ENCODE data around the gene ANKRD13A.
"Not testable (repeated sequence)": the region's sequence is repeated elsewhere in the genome, so short reads cannot be mapped to it uniquely, and the experiment has no call there.

The ANKRD13A gene

GRCh38 chr12:110071967-110072366 lies 72.7 kb downstream of the ANKRD13A start:
- peak overlapping the region; percentile 83 to 88 for H3K4me3 Mint-ChIP-seq
- ATAC-seq (replicated peaks): no peak

GRCh38 chr12:110072636-110073035 lies 73.4 kb downstream of the ANKRD13A start:
- Mint-ChIP-seq H3K4me3 (peak overlapping the region; percentile 83 to 88), H3K27me3 (peaks cover 9 to 18% of the 10 kb centered on the region in 2 donors), H3K4me1 (ENCODE audit: low read depth in 2 of 2) (peaks cover 12 to 13% of the 10 kb centered on the region in 2 donors), H3K27ac (peak overlapping the region; percentile 25 to 80)
- DNase-seq; H3K36me3 Mint-ChIP-seq (ENCODE audit: insufficient read depth); ATAC-seq (replicated peaks); H3K9me3 Mint-ChIP-seq: not testable (repeated sequence)

More at GRCh38 chr12:110071967-110072366, 72.7 kb downstream of the ANKRD13A start:
- Mint-ChIP-seq H3K9me3 (no peaks in the 10 kb centered on the region), H3K4me1 (ENCODE audit: low read depth in 2 of 2) (peaks cover 12 to 13% of the 10 kb centered on the region in 2 donors), H3K27ac (peak overlapping the region in 1 of 2 donors; percentile 80), H3K36me3 (ENCODE audit: insufficient read depth) (no peaks in the 10 kb centered on the region), H3K27me3 (peaks cover 9 to 18% of the 10 kb centered on the region in 2 donors)
- no peak for DNase-seq

GRCh38 chr12:110073049-110073831 lies 74.0 kb downstream of the ANKRD13A start:
- ATAC-seq (replicated peaks) (peak; percentile 37), DNase-seq (no peak)
- Mint-ChIP-seq H3K36me3 (ENCODE audit: insufficient read depth) (no peaks in the 10 kb centered on the region), H3K4me3 (peak overlapping the region; percentile 83 to 88), H3K27ac (peak overlapping the region; percentile 25 to 80), H3K9me3 (no peaks in the 10 kb centered on the region), H3K27me3 (peaks cover 9 to 18% of the 10 kb centered on the region in 2 donors), H3K4me1 (ENCODE audit: low read depth in 2 of 2) (peaks cover 12 to 13% of the 10 kb centered on the region in 2 donors)

GRCh38 chr12:110074089-110074488 lies 74.9 kb downstream of the ANKRD13A start:
- DNase-seq: no peak
- no peak overlapping the region for H3K27ac Mint-ChIP-seq
- H3K27me3 Mint-ChIP-seq: peaks cover 9 to 18% of the 10 kb centered on the region in 2 donors
- H3K36me3 Mint-ChIP-seq (ENCODE audit: insufficient read depth): peaks cover 4% of the 10 kb centered on the region
- no peaks in the 10 kb centered on the region for H3K9me3 Mint-ChIP-seq
- H3K4me1 Mint-ChIP-seq (ENCODE audit: low read depth in 2 of 2): peaks cover 15 to 18% of the 10 kb centered on the region in 2 donors
- no peak for ATAC-seq (replicated peaks)
- H3K4me3 Mint-ChIP-seq: peak overlapping the region in 1 of 2 donors; percentile 88

- no peak for DNase-seq
- no peak overlapping the region for H3K27ac Mint-ChIP-seq
- peaks cover 4% of the 10 kb centered on the region for H3K36me3 Mint-ChIP-seq (ENCODE audit: insufficient read depth)
- H3K9me3 Mint-ChIP-seq: peaks cover 3 to 7% of the 10 kb centered on the region in 2 donors
- H3K4me3 Mint-ChIP-seq: no peak overlapping the region
- H3K4me1 Mint-ChIP-seq (ENCODE audit: low read depth in 2 of 2): peaks cover 27% of the 10 kb centered on the region in 2 donors
- H3K27me3 Mint-ChIP-seq: peaks cover 9 to 18% of the 10 kb centered on the region in 2 donors
- ATAC-seq (replicated peaks): no peak
Measured at GRCh38 chr12:110075880-110076279, 76.7 kb downstream of the ANKRD13A start.

GRCh38 chr12:110077800-110078199 lies 78.6 kb downstream of the ANKRD13A start:
- DNase-seq (no peak), ATAC-seq (replicated peaks) (no peak)
- H3K27ac Mint-ChIP-seq: no peak overlapping the region
- H3K4me1 Mint-ChIP-seq (ENCODE audit: low read depth in 2 of 2): peaks cover 24% of the 10 kb centered on the region in 2 donors
- no peak overlapping the region for H3K4me3 Mint-ChIP-seq
- peaks cover 8% of the 10 kb centered on the region for H3K36me3 Mint-ChIP-seq (ENCODE audit: insufficient read depth)
- H3K27me3 Mint-ChIP-seq: peaks cover 0 to 7% of the 10 kb centered on the region in 2 donors
- H3K9me3 Mint-ChIP-seq: peaks cover 3 to 7% of the 10 kb centered on the region in 2 donors

GRCh38 chr12:110079477-110080400 lies 80.5 kb downstream of the ANKRD13A start:
- H3K4me1 Mint-ChIP-seq (ENCODE audit: low read depth in 2 of 2): peaks cover 16 to 17% of the 10 kb centered on the region in 2 donors
- H3K27me3 Mint-ChIP-seq: no peaks in the 10 kb centered on the region
- peaks cover 3 to 7% of the 10 kb centered on the region in 2 donors for H3K9me3 Mint-ChIP-seq
- peaks cover 8% of the 10 kb centered on the region for H3K36me3 Mint-ChIP-seq (ENCODE audit: insufficient read depth)
- H3K27ac Mint-ChIP-seq: peak overlapping the region; percentile 92 to 98
- peak overlapping the region; percentile 75 to 82 for H3K4me3 Mint-ChIP-seq
- DNase-seq: peak; percentile 66 to 74 (median 68)
- peak; percentile 91 for ATAC-seq (replicated peaks)

GRCh38 chr12:110080410-110080809 lies 81.2 kb downstream of the ANKRD13A start:
- peak overlapping the region in 1 of 2 donors; percentile 2 for H3K4me3 Mint-ChIP-seq
- DNase-seq (no peak), ATAC-seq (replicated peaks) (no peak)
- peaks cover 0 to 2% of the 10 kb centered on the region in 2 donors for H3K27me3 Mint-ChIP-seq
- peak overlapping the region; percentile 92 to 98 for H3K27ac Mint-ChIP-seq
- peaks cover 3 to 7% of the 10 kb centered on the region in 2 donors for H3K9me3 Mint-ChIP-seq
- peaks cover 8% of the 10 kb centered on the region for H3K36me3 Mint-ChIP-seq (ENCODE audit: insufficient read depth)
- peaks cover 16 to 17% of the 10 kb centered on the region in 2 donors for H3K4me1 Mint-ChIP-seq (ENCODE audit: low read depth in 2 of 2)

- Mint-ChIP-seq H3K9me3 (peaks cover 3 to 7% of the 10 kb centered on the region in 2 donors), H3K4me3 (no peak overlapping the region), H3K27me3 (peaks cover 8 to 17% of the 10 kb centered on the region in 2 donors), H3K27ac (no peak overlapping the region), H3K36me3 (ENCODE audit: insufficient read depth) (peaks cover 4% of the 10 kb centered on the region), H3K4me1 (ENCODE audit: low read depth in 2 of 2) (peaks cover 5 to 9% of the 10 kb centered on the region in 2 donors)
- DNase-seq (no peak), ATAC-seq (replicated peaks) (no peak)
Measured at GRCh38 chr12:110084314-110085015, 85.2 kb downstream of the ANKRD13A start.

GRCh38 chr12:110088216-110088615 lies 89.0 kb downstream of the ANKRD13A start:
- H3K36me3 Mint-ChIP-seq (ENCODE audit: insufficient read depth); H3K27ac Mint-ChIP-seq; ATAC-seq (replicated peaks); H3K4me3 Mint-ChIP-seq; H3K4me1 Mint-ChIP-seq (ENCODE audit: low read depth in 2 of 2); DNase-seq; H3K9me3 Mint-ChIP-seq: not testable (repeated sequence)
- peaks cover 19 to 36% of the 10 kb centered on the region in 2 donors for H3K27me3 Mint-ChIP-seq

GRCh38 chr12:110088936-110089335 lies 89.7 kb downstream of the ANKRD13A start:
- no peak overlapping the region for H3K4me3 Mint-ChIP-seq
- H3K27me3 Mint-ChIP-seq: peaks cover 21 to 43% of the 10 kb centered on the region in 2 donors
- no peaks in the 10 kb centered on the region for H3K36me3 Mint-ChIP-seq (ENCODE audit: insufficient read depth)
- H3K27ac Mint-ChIP-seq: no peak overlapping the region
- DNase-seq (no peak), ATAC-seq (replicated peaks) (no peak)
- H3K9me3 Mint-ChIP-seq: no peaks in the 10 kb centered on the region
- no peaks in the 10 kb centered on the region for H3K4me1 Mint-ChIP-seq (ENCODE audit: low read depth in 2 of 2)

Measured in effector memory CD8-positive, alpha-beta T cell (primary cell).